ENCODE data around the gene POP5. TPM values are rescaled to one million over a fixed set of nuclear protein-coding genes. Genes with fewer than 3 reads are reported as not detected.

The POP5 gene
- total and polyA plus RNA-seq, 12 donors = 31.4 to 158 (median 68.9) TPM

- Histone ChIP-seq H3K36me3 (replicated peaks in 1 of 2) (no peaks in the 10 kb centered on the region), H3K4me3 (no peak overlapping the region), H3K27ac (no peak overlapping the region), H3K27me3 (no peaks in the 10 kb centered on the region), H3K9me3 (replicated peaks in 1 of 3) (no peaks in the 10 kb centered on the region), H3K4me1 (replicated peaks in 1 of 2) (no peaks in the 10 kb centered on the region)
- TF ChIP-seq POLR2A (IDR thresholded peaks at IDR 0.05) (no peak), CTCF (IDR thresholded peaks at IDR 0.05) (no peak)
- 80 to 89% (median 83%) methylated on average over 6 of the region's 6 CpGs for WGBS, 4 donors
- intact Hi-C loops (cut with DNase I) = loop anchor here in 1 of 2 donors (5.0 kb wide), 1 partner anchor 376 kb away; no protein-coding TSS in a partner anchor
- DNase-seq = no peak
Observed at GRCh38 chr12:120590741-120591407, 9.7 kb upstream of the POP5 start.

GRCh38 chr12:120588948-120589930 is 8.0 kb upstream of the POP5 start:
- intact Hi-C loops (cut with DNase I) = loop anchor here (5.0 to 10.0 kb wide), 4 partner anchors 58 to 386 kb away; partner anchors contain the start of genes HNF1A (in 1 of the 2) and UNC119B (in 1 of the 2)
- no peaks in the 10 kb centered on the region for H3K36me3 ChIP-seq (replicated peaks in 1 of 2)
- H3K27me3 ChIP-seq = no peaks in the 10 kb centered on the region
- no peak overlapping the region for H3K27ac ChIP-seq
- no peak for DNase-seq
- H3K9me3 ChIP-seq (replicated peaks in 1 of 3) = no peaks in the 10 kb centered on the region
- H3K4me3 ChIP-seq = no peak overlapping the region
- WGBS, 4 donors = 69 to 91% (median 79%) methylated on average over 5 to 17 of the region's 17 CpGs
- TF ChIP-seq POLR2A (IDR thresholded peaks at IDR 0.05) = no peak
- TF ChIP-seq CTCF (IDR thresholded peaks at IDR 0.05) = no peak
- H3K4me1 ChIP-seq (replicated peaks in 1 of 2) = peaks cover 0 to 6% of the 10 kb centered on the region in 2 donors

GRCh38 chr12:120588371-120588770 is 7.2 kb upstream of the POP5 start:
- peaks cover 0 to 9% of the 10 kb centered on the region in 2 donors for H3K4me1 ChIP-seq (replicated peaks in 1 of 2)
- TF ChIP-seq CTCF (IDR thresholded peaks at IDR 0.05) (no peak), POLR2A (IDR thresholded peaks at IDR 0.05) (no peak)
- H3K4me3 ChIP-seq = no peak overlapping the region
- no peak for DNase-seq
- 91 to 98% (median 93%) methylated on average over 1 of the region's 1 CpG for WGBS, 4 donors
- H3K27ac ChIP-seq = no peak overlapping the region
- intact Hi-C loops (cut with DNase I) = loop anchor here (5.0 to 10.0 kb wide), 4 partner anchors 59 to 386 kb away; partner anchors contain the start of genes HNF1A (in 1 of the 2) and UNC119B (in 1 of the 2)
- no peaks in the 10 kb centered on the region for H3K9me3 ChIP-seq (replicated peaks in 1 of 3)
- H3K27me3 ChIP-seq = no peaks in the 10 kb centered on the region
- no peaks in the 10 kb centered on the region for H3K36me3 ChIP-seq (replicated peaks in 1 of 2)

- no peak for TF ChIP-seq POLR2A (IDR thresholded peaks at IDR 0.05)
- no peak for TF ChIP-seq CTCF (IDR thresholded peaks at IDR 0.05)
- no peak for DNase-seq
- Histone ChIP-seq H3K36me3 (replicated peaks in 1 of 2) (no peaks in the 10 kb centered on the region), H3K27ac (no peak overlapping the region), H3K4me3 (no peak overlapping the region), H3K27me3 (no peaks in the 10 kb centered on the region), H3K4me1 (replicated peaks in 1 of 2) (peaks cover 2 to 13% of the 10 kb centered on the region in 2 donors), H3K9me3 (replicated peaks in 1 of 3) (no peaks in the 10 kb centered on the region)
- 91 to 95% (median 93%) methylated on average over 2 of the region's 2 CpGs for WGBS, 4 donors
- intact Hi-C loops (cut with DNase I) = loop anchor here (5.0 to 10.0 kb wide), 4 partner anchors 60 to 388 kb away; partner anchors contain the start of genes HNF1A (in 1 of the 2) and UNC119B (in 1 of the 2)
Observed at GRCh38 chr12:120586860-120587259, 5.7 kb upstream of the POP5 start.
